Vagina (tissue), 2 donors: ENCODE data around the gene TTC9.

ENCODE experiments used
- POLR2A ChIP-seq, 2 donors: fragments of 450-650 bp; IDR thresholded peaks; one replicate each; pipeline ENCODE4 v1.6.1; 2017; ENCODE audit warnings: antibody characterized with exemption in 2 of 2, mild to moderate bottlenecking in 2 of 2, moderate library complexity in 2 of 2
- TF ChIP-seq, protein P1 (sequence below), 3 experiments: fragments of 450-650 bp in 2 of 3; fragments of 200-600 bp in 1 of 3; sonication (generic) in 1 of 3; IDR thresholded peaks; one replicate each; pipeline ENCODE4 v1.5.1; 2017 to 2019; ENCODE audit warnings: antibody characterized with exemption in 3 of 3, mild to moderate bottlenecking in 2 of 3, moderate library complexity in 2 of 3

DNA sequence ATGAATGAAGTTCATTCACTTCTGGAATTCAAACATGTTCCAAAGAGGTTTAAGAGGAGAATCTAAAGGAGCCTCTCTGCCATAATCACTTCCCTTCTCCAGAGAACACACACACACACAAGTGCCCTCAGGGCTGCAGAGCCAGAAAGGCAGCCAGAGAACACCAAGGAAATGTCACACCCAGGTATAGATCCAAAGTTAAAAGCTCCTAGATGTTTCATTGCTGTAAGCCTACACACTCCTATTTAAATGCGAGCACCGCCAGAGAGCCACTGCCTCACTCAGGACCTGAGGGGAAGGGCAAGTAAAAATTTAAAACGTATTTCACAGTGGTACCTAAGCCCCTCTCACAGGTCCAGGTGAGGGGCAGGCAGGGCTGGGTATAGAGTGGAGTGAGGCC is 82.4 kb downstream of the TTC9 start:
- TF ChIP-seq, protein P1, sequence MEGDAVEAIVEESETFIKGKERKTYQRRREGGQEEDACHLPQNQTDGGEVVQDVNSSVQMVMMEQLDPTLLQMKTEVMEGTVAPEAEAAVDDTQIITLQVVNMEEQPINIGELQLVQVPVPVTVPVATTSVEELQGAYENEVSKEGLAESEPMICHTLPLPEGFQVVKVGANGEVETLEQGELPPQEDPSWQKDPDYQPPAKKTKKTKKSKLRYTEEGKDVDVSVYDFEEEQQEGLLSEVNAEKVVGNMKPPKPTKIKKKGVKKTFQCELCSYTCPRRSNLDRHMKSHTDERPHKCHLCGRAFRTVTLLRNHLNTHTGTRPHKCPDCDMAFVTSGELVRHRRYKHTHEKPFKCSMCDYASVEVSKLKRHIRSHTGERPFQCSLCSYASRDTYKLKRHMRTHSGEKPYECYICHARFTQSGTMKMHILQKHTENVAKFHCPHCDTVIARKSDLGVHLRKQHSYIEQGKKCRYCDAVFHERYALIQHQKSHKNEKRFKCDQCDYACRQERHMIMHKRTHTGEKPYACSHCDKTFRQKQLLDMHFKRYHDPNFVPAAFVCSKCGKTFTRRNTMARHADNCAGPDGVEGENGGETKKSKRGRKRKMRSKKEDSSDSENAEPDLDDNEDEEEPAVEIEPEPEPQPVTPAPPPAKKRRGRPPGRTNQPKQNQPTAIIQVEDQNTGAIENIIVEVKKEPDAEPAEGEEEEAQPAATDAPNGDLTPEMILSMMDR (IDR thresholded peaks at IDR 0.05): no peak
- no peak for TF ChIP-seq POLR2A (IDR thresholded peaks at IDR 0.05)
